PC-3 (cell line): ENCODE measurements around the gene KRTAP4-11.
"Not testable (repeated sequence)": the region's sequence is repeated elsewhere in the genome, so short reads cannot be mapped to it uniquely, and the experiment has no call there.

Experiments
- CTCF ChIP-seq: fragments of 300-600 bp; sonication (generic); conservative IDR thresholded peaks from 2 replicates; pipeline ENCODE4 v1.5.1; 2017; ENCODE audit warnings: antibody characterized with exemption, low read depth, mild to moderate bottlenecking, low read length
- EZH2 ChIP-seq: fragments of 300-600 bp; sonication (generic); IDR thresholded peaks from one replicate; pipeline ENCODE4 v1.6.1; 2017; ENCODE audit warnings: antibody characterized with exemption, mild to moderate bottlenecking, low read length; ENCODE audit not compliant: unreplicated experiment
- EZH2phosphoT487 ChIP-seq: fragments of 300-600 bp; sonication (generic); IDR thresholded peaks from 2 replicates; pipeline ENCODE4 v1.6.1; 2018; ENCODE audit warnings: mild to moderate bottlenecking, antibody characterized with exemption, low read length, borderline replicate concordance

- not testable (repeated sequence) for TF ChIP-seq CTCF, EZH2, EZH2phosphoT487
Observed at GRCh38 chr17:41105347-41105746, 12.8 kb downstream of the KRTAP4-11 start, which contains the start of gene KRTAP4-9.
